Caco-2 (cell line): ENCODE results near the gene AKT3. TPM values are rescaled to one million over a fixed set of nuclear protein-coding genes. Genes with fewer than 3 reads are reported as not detected.

Experiments
- BruUV-seq: library from RNA; stranded (reverse); fragments of 400-500 nt; replicated peaks from 2 replicates; lab custom pipeline; 2021; lab: Mats Ljungman, UMichigan
- CTCF ChIA-PET: fragments of 300-600 bp; sonication (Branson Sonifier 250); formaldehyde crosslinking; loops from one replicate; lab custom pipeline; 2022; ENCODE audit warnings: antibody characterized with exemption; lab: Charles Lee
- POLR2A ChIA-PET: fragments of 300-600 bp; sonication (Branson Sonifier 250); formaldehyde crosslinking; loops from one replicate; lab custom pipeline; 2022; ENCODE audit warnings: antibody characterized with exemption; lab: Charles Lee
- DNase-seq, 2 experiments: peaks; one replicate each; pipeline versions ENCODE4 v3.0.0 to v3.0.0-alpha.2; 2020 to 2022
- H3K27me3 ChIP-seq: replicated peaks from 2 replicates; pipeline ENCODE4 v1.6.0; 2011; ENCODE audit warnings: low read length; ENCODE audit not compliant: control insufficient read depth, insufficient read depth
- H3K36me3 ChIP-seq: 2 replicates; pipeline ENCODE4 v1.5.1; 2011; ENCODE audit warnings: low read length; ENCODE audit not compliant: control insufficient read depth, insufficient read depth
- H3K4me1 ChIP-seq: fragments of 250-450 bp; sonication (Bioruptor Pico); 2 replicates; pipeline ENCODE4 v1.5.1; 2020; ENCODE audit warnings: mild to moderate bottlenecking
- H3K4me3 ChIP-seq: 2 replicates; pipeline ENCODE4 v1.5.1; 2011; ENCODE audit warnings: low read depth, mild to moderate bottlenecking, control low read depth, low read length
- H3K9me3 ChIP-seq: fragments of 250-450 bp; sonication (Bioruptor Pico); 2 replicates; pipeline ENCODE4 v1.5.1; 2020; ENCODE audit warnings: mild to moderate bottlenecking, moderate library complexity
- H3K27ac Mint-ChIP-seq: one replicate; pipeline ENCODE4 v1.8.0; 2022; ENCODE audit warnings: mixed read lengths; ENCODE audit not compliant: unreplicated experiment
- H3K27me3 Mint-ChIP-seq: one replicate; pipeline ENCODE4 v1.8.0; 2022; ENCODE audit warnings: mixed read lengths; ENCODE audit not compliant: insufficient read depth, unreplicated experiment
- H3K36me3 Mint-ChIP-seq: one replicate; pipeline ENCODE4 v1.8.0; 2022; ENCODE audit warnings: mild to moderate bottlenecking, mixed read lengths; ENCODE audit not compliant: insufficient read depth, unreplicated experiment
- H3K4me1 Mint-ChIP-seq: one replicate; pipeline ENCODE4 v1.8.0; 2022; ENCODE audit warnings: low read depth, mixed read lengths; ENCODE audit not compliant: unreplicated experiment
- H3K4me3 Mint-ChIP-seq: one replicate; pipeline ENCODE4 v1.8.0; 2022; ENCODE audit warnings: mild to moderate bottlenecking, moderate library complexity, mixed read lengths; ENCODE audit not compliant: unreplicated experiment
- H3K9me3 Mint-ChIP-seq: one replicate; pipeline ENCODE4 v1.8.0; 2022; ENCODE audit warnings: mixed read lengths; ENCODE audit not compliant: unreplicated experiment
- CTCF ChIP-seq, 2 experiments: fragments of 200-600 bp in 1 of 2; IDR thresholded peaks; 1 replicate in 1 of 2; 2 replicates in 1 of 2; pipeline versions ENCODE4 v1.5.1 to v1.8.0; 2011 to 2022; ENCODE audit warnings: antibody characterized with exemption in 1 of 2, control low read depth in 1 of 2, inconsistent platforms in 1 of 2, low read depth in 1 of 2, low read length in 1 of 2, mild to moderate bottlenecking in 1 of 2, moderate library complexity in 1 of 2; ENCODE audit not compliant: insufficient read depth in 1 of 2, severe bottlenecking in 1 of 2, unreplicated experiment in 1 of 2
- intact Hi-C: fragments of 100-400 bp; cut with micrococcal nuclease; formaldehyde crosslinking; loops from one replicate; pipeline ENCODE4 v1.10.0; 2022; ENCODE audit not compliant: unreplicated experiment
- total RNA-seq: library from RNA; stranded (reverse); gene quantifications from 2 replicates; pipeline ENCODE4 v1.2.3, GENCODE V29; 2022

Gene AKT3
- total RNA-seq, 1 experiment from 2014 or later: 3.7 TPM

GRCh38 chr1:243799908-243800307, 50.1 kb downstream of the AKT3 start:
- no peak for DNase-seq
- Mint-ChIP-seq H3K9me3 (no peaks in the 10 kb centered on the region), H3K27ac (no peak overlapping the region), H3K4me3 (no peak overlapping the region), H3K36me3 (no peaks in the 10 kb centered on the region), H3K4me1 (peaks cover 7% of the 10 kb centered on the region), H3K27me3 (no peaks in the 10 kb centered on the region)
- ChIA-PET CTCF (no interaction called here), POLR2A (interaction anchor here (0.6 kb wide), 1 partner anchor 53 kb away, joined by 6 read pairs; no protein-coding TSS in a partner anchor)
- Histone ChIP-seq H3K4me1 (0 out of 2 replicates have a peak, but pooled peaks cover 3% of the 10 kb centered on the region), H3K4me3 (no peak overlapping the region), H3K27me3 (no peaks in the 10 kb centered on the region), H3K36me3 (no peaks in the 10 kb centered on the region), H3K9me3 (no peaks in the 10 kb centered on the region)
- no peak for TF ChIP-seq CTCF (IDR thresholded peaks at IDR 0.05; ENCODE audit: insufficient read depth in 1 of 2, low read depth in 1 of 2, low read length in 1 of 2, severe bottlenecking in 1 of 2, unreplicated experiment in 1 of 2)
- BruUV-seq: no TSS peak
- intact Hi-C loops: no loop called here

- Histone ChIP-seq H3K36me3 (no peaks in the 10 kb centered on the region), H3K9me3 (no peaks in the 10 kb centered on the region), H3K4me1 (0 out of 2 replicates have a peak, but pooled peaks cover 3% of the 10 kb centered on the region), H3K4me3 (no peak overlapping the region), H3K27me3 (no peaks in the 10 kb centered on the region)
- Mint-ChIP-seq H3K9me3 (no peaks in the 10 kb centered on the region), H3K27me3 (no peaks in the 10 kb centered on the region), H3K4me3 (no peak overlapping the region), H3K36me3 (no peaks in the 10 kb centered on the region), H3K27ac (no peak overlapping the region), H3K4me1 (peaks cover 7% of the 10 kb centered on the region)
- intact Hi-C loops: no loop called here
- TF ChIP-seq CTCF (IDR thresholded peaks at IDR 0.05; ENCODE audit: insufficient read depth in 1 of 2, low read depth in 1 of 2, low read length in 1 of 2, severe bottlenecking in 1 of 2, unreplicated experiment in 1 of 2): no peak
- BruUV-seq: no TSS peak
- DNase-seq: no peak
- POLR2A ChIA-PET: no interaction called here
- CTCF ChIA-PET: no interaction called here
These were observed 51.3 kb downstream of the AKT3 start for GRCh38 chr1:243798726-243799125.

GRCh38 chr1:243796016-243796415, 54.0 kb downstream of the AKT3 start:
- Histone ChIP-seq H3K4me3 (no peak overlapping the region), H3K27me3 (no peaks in the 10 kb centered on the region), H3K4me1 (peaks cover 12% of the 10 kb centered on the region; the same call in 1 of the 2 replicates), H3K36me3 (no peaks in the 10 kb centered on the region), H3K9me3 (no peaks in the 10 kb centered on the region)
- no peak overlapping the region for H3K27ac Mint-ChIP-seq
- H3K4me3 Mint-ChIP-seq: no peak overlapping the region
- no peak for TF ChIP-seq CTCF (IDR thresholded peaks at IDR 0.05; ENCODE audit: insufficient read depth in 1 of 2, low read depth in 1 of 2, low read length in 1 of 2, severe bottlenecking in 1 of 2, unreplicated experiment in 1 of 2)
- intact Hi-C loops: no loop called here
- no peaks in the 10 kb centered on the region for H3K27me3 Mint-ChIP-seq
- DNase-seq: no peak
- no TSS peak for BruUV-seq
- H3K36me3 Mint-ChIP-seq: no peaks in the 10 kb centered on the region
- ChIA-PET CTCF (no interaction called here), POLR2A (no interaction called here)
- peaks cover 16% of the 10 kb centered on the region for H3K4me1 Mint-ChIP-seq
- H3K9me3 Mint-ChIP-seq: no peaks in the 10 kb centered on the region
